Measurements from ENCODE around the gene GNAI3.

The GNAI3 gene

GRCh38 chr1:109667452-109668122, 119.2 kb downstream of the GNAI3 start, which contains the start of gene GSTM2:
GSTM2 (plus strand) TSS chr1:109668057; CDS start chr1:109668116, 59 bp downstream.
- H3K4me2 ChIP-seq, result peak within 1 kb of the TSS; percentile 94
- no peak within 1 kb of the TSS for H3K27ac ChIP-seq
- no peaks in the 10 kb centered on the region for H3K36me3 ChIP-seq
- no peaks in the 10 kb centered on the region; the same call in 1 of the 2 replicates for H3K9me3 ChIP-seq
- peak within 1 kb of the TSS; percentile 58; the same call in 1 of the 2 replicates for H3K9ac ChIP-seq
- H3K4me1 ChIP-seq, result peaks cover 13% of the 10 kb centered on the region
- no peak for TF ChIP-seq Cebpa-rat (IDR thresholded peaks at IDR 0.05)
- no peaks in the 10 kb centered on the region for H4K20me1 ChIP-seq
- H3K4me3 ChIP-seq, result peak within 1 kb of the TSS; percentile 64
- H3K27me3 ChIP-seq, result no peaks in the 10 kb centered on the region
